Stimulated activated CD4-positive, alpha-beta T cell treated with anti-CD3 and anti-CD28 coated beads, Interleukin-12 subunit alpha, Interleukin-12 subunit beta, amount 100 ng/mL, for 24 hours (primary cell): ENCODE data around the gene SYNE3.

Experiments used
- DNase-seq, 2 experiments: peaks; one replicate each; pipeline ENCODE4 v3.0.0-alpha.2; 2020; ENCODE audit warnings: low read depth in 2 of 2

Gene SYNE3

GRCh38 chr14:95540236-95540855 lies 23.9 kb upstream of the SYNE3 start:
- no peak for DNase-seq

- no peak for DNase-seq
Measured at GRCh38 chr14:95538801-95539509, 22.5 kb upstream of the SYNE3 start.

- no peak for DNase-seq
Measured at GRCh38 chr14:95537298-95538089, 21.0 kb upstream of the SYNE3 start.

- DNase-seq: no peak
Measured at GRCh38 chr14:95536671-95537070, 20.2 kb upstream of the SYNE3 start.

- no peak for DNase-seq
Measured at GRCh38 chr14:95536036-95536593, 19.7 kb upstream of the SYNE3 start.

- no peak for DNase-seq
Measured at GRCh38 chr14:95535226-95536021, 19.0 kb upstream of the SYNE3 start.

GRCh38 chr14:95534299-95535225 lies 18.1 kb upstream of the SYNE3 start, which contains the start of gene GLRX5:
GLRX5 (plus strand) TSS chr14:95535050; CDS start chr14:95535090, 40 bp downstream.
- DNase-seq: peak; percentile 96

GRCh38 chr14:95533822-95534221 lies 17.4 kb upstream of the SYNE3 start:
- DNase-seq: no peak

- DNase-seq: no peak
Measured at GRCh38 chr14:95533391-95533821, 17.0 kb upstream of the SYNE3 start.

- no peak for DNase-seq
Measured at GRCh38 chr14:95531969-95532368, 15.5 kb upstream of the SYNE3 start.

GRCh38 chr14:95531473-95531872 lies 15.0 kb upstream of the SYNE3 start:
- no peak for DNase-seq

GRCh38 chr14:95530473-95531276 lies 14.2 kb upstream of the SYNE3 start:
- no peak for DNase-seq

- DNase-seq: no peak
Measured at GRCh38 chr14:95529216-95529615, 12.8 kb upstream of the SYNE3 start.

GRCh38 chr14:95527387-95528002 lies 11.0 kb upstream of the SYNE3 start:
- DNase-seq: peak in 1 of 2 experiments; percentile 49

GRCh38 chr14:95526483-95527386 lies 10.3 kb upstream of the SYNE3 start:
- DNase-seq: no peak

GRCh38 chr14:95525999-95526398 lies 9.5 kb upstream of the SYNE3 start:
- DNase-seq: no peak

- no peak for DNase-seq
Measured at GRCh38 chr14:95524706-95525512, 8.5 kb upstream of the SYNE3 start.
